ENCODE measurements around the gene H6PD.

The H6PD gene

DNA sequence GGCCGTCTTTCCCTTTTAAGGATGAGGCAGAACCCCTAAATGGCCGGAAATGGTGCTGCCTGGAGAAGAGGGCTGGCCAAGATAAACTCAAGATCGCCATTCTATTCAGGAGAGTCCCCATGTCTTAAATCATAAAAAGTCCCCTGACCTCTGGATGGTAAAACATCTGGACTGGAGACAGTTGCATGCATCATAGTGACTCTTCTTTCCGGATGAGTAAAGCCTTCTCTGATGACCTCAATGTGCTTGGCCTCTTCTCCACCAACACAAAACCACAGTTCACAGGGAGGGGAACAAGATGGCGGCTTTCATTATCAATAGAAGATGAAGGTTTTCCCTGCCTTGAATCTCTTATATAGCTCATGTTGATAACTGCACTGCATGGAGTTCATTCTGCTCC lies 27.5 kb upstream of the H6PD start:
- no peak for DNase-seq (ENCODE audit: low read depth, low spot score)

DNA sequence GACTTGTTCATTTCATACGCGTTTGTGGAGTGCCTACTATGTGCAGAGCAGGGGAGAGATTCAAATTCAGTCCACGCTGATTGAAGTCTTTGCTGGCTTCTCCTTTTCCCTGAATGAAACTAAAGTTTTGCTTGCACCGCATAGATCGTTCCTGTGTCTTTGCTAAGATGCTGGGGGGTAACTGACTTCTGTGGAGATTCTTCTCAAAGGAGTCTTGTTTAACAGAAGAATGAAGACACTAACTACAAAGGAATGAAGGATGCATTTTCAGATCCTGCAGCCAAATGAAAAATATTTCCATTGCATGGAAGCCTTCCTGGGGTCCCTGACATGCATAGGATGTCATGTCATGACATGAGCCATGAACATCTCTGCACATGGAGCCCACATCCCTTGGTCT lies 26.9 kb upstream of the H6PD start:
- no peak for DNase-seq (ENCODE audit: low read depth, low spot score)

DNA sequence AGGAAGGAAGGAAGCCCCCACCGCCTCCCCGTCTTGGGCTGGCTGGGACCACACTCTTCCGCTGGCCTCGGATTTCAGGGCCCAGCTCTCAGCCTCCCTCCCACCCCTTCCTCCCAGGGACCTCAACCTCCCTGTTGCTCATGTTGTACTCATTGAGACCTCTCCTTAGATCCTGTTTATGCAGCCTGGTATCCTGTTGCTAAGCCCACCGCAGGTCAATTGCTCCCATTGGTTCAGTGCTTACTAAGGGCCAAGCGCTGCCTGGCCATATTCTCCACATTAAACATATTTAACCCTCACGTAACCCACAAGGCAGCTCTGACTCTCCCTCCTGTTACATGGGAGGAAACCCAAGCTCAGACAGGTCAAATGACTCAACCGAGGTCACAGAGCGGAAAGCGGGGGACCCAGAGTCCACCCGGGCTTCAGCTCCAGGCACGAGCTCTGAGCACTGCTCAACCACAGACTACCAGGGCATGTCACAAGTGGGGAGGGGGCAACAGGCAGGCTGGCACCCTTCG lies 23.2 kb upstream of the H6PD start:
- no peak for DNase-seq (ENCODE audit: low read depth, low spot score)

DNA sequence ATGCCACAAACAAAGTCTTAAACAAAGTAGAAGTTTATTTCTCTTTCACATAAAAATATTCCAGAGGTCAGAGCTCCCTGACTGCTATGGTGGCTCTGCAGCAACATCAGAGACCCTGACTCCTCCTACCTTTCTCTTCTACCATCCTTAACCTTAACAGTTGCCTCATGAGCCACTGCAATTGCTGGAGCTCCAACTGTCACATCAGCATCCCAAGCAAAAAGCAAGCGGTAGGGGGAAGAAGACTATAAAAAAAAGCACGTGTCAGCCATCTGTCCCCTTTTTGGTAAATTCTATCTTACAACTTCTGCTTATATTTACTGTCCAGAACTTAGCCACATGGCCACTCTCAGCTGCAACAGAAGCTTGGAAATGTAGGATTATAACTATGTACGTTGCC lies 21.8 kb upstream of the H6PD start:
- no peak for DNase-seq (ENCODE audit: low read depth, low spot score)

DNA sequence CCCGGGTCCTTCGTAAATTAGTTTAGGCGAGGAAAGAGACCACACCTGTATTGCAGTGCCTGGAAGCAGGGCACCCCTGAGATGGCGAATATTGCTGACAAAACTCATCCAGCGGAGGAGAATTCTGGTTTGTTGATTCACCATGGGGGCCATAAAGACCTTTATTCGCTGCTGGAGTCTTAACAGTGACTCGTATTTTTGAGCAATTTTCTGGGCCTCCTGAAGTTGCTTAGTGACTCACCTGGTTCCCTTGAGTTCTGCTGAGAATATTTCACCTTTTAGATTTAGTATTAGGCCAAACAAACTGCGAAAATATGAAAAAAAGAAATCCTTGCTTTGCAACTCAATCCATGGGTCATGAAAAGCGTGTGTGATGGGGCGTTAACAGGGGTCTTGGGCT lies 20.6 kb upstream of the H6PD start:
- no peak for DNase-seq (ENCODE audit: low read depth, low spot score)

DNA sequence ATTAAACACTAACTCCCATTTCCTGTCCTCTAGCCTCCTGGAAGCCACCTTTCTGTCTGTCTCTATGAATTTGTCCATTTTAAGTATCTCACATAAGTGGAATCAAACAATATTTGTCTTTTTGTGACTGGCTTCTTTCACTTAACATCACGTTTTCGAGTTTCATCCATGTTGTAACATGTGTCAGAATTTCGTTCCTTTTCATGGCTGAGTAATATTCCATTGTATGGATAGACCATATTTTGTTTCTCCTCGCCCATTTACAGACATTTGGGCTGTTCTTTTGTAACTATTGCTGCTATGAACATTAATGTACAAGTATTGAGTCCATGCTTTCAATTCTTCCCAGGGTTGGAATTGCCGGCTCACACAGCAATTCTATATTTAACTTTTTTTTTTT lies 15.7 kb upstream of the H6PD start:
- DNase-seq (ENCODE audit: low read depth, low spot score), result no peak

DNA sequence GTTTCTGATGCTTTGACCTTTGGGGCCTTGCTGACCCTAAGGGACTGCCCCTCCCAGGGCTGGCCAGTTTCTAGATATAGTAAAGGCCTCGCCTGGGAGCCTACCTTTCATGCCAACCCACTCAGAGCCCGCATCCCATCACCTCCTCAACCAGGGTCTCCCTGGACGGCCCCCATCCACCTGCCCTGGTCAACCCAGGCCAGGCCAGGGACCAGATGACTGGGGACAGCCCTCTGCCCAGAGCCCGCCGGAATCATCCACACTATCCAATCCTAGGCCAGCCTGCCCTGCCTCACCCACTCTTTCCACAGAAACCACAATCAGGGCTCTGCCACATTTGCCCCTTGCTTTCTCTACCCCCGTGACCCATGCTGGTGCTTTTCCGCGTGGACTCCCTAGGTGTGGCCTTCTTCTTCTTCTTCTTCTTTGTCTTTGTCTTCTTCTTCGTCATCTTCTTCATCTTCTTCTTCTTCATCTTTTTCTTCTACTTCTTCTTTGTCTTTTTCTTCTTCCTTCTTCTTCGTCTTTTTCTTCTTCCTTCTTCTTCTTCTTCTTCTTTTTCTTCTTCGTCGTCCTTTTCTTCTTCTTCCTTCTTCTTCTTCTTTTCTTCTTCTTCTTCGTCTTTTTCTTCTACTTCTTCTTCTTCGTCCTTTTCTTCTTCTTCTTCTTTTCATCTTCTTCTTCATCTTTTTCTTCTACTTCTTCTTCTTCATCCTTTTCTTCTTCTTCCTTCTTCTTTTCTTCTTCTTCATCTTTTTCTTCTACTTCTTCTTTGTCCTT lies 11.5 kb upstream of the H6PD start:
- no peak for DNase-seq (ENCODE audit: low read depth, low spot score)

DNA sequence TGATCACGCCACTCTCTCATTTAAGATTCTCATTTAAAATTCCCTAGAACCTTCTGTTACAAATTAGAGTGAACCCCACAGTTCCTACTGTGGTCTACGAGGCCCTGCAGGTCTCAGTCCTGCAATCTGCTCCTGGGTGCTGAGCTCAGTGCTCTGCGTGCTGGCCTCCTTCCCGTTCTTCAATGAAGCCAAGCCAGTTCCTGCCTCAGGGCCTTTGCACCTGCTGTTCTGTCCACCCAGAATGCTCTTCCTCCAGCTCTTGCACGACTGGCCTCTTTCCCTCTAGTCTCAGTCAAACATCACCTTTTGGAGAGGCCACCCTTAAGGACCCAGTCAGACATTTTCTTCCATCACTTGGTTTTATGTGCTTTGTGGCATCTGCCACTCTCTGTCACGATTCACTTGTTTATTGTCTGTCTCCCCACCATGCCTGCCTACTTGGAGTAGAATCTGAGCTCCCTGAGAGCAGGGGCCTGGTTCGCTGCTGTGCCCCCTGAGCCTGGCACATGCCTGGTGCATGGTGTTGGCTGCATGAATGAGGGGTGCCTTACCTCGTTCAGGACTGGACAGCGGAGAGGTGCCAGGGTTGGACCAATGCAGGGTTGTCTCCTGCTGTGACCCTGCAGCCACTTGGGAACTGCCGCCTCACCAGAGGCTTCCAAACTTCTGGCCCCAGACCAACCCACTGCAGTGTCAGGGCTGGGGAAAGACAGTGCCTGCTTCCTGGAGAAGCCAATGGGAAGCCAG lies 9.7 kb upstream of the H6PD start:
- no peak for DNase-seq (ENCODE audit: low read depth, low spot score)

DNA sequence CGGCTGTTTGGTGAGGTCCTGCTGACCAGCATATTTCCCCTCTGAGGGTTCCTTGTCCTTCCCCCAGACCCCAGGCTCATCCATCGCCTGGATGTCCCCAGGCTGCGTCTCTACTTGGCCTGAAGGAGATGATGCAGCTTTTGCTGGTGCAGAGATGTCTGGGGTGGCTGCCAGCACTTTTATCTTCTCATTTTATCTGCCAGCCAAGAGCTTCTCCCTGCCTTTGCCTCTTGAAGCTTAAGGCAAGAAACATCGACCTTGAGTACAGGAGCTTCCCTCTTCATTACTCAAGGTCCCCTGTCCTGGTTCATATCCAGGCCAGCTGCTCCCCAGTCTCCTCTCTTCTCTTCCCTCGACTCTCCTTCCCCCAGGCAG lies 9.2 kb upstream of the H6PD start:
- DNase-seq (ENCODE audit: low read depth, low spot score), result no peak

DNA sequence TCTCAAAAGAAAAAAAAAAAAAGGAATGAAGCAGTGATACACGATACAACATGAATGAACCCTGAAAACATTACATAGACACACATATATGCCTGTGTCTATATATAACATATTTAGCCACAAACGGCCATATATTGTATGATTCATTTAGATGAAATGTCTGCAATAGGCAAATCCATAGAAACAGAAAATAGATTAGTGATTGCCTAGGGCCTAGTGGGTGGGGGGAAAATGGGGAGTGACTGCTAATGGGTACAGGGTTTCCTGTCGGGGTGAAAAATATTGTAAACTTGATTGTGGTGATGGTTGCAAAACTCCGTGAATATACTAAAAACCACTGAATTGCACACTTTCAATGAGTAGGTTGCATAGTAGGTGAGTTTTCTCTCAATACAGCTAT lies 6.0 kb upstream of the H6PD start:
- no peak for DNase-seq (ENCODE audit: low read depth, low spot score)

DNA sequence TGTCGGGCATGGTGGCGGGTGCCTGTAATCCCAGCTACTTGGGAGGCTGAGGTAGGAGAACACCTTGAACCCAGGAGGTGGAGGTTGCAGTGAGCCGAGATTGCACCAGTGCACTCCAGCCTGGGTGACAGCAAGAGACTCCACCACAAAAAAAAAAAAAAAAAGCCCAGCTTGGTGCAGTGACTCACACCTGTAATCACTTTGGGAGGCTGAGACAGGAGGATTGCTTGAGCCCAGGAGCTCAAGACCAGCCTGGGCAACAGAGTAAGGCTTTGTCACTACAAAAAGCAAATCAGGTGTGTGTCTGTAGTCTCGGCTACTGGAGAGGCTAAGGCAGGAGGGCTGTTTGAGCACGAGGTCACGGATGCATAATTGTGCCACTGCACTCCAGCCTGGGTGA lies 5.0 kb upstream of the H6PD start:
- DNase-seq (ENCODE audit: low read depth, low spot score), result no peak

DNA sequence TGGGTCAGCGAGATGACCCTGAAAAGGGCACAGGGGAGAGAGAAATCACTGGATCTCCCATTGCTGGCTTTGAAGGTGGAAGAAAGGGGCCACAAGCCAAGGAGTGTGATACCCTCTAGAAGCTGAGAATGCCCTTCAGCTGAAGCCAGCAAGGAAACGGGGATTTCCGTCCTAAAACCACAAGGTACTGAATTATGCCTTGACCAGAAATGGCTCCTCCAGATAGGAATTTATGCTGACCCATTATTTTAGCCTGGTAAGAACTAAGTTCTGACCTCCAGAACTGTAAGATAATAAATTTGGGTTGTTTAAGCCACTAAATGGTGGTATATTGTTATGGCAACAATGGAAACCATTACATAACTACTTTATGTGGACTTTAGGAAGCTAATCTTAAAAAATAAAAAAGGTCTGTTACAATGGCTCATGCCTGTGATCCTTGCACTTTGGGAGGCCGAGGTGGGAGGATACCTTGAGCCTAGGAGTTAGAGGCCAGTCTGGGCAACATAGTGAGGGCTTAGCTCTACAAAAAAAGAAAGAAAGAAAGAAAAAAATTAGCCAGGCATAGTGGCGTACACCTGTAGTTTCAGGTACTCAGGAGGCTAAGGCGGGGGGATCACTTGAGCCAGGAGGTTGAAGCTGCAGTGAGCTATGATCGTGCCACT lies 3.6 kb upstream of the H6PD start:
- DNase-seq (ENCODE audit: low read depth, low spot score), result no peak

DNA sequence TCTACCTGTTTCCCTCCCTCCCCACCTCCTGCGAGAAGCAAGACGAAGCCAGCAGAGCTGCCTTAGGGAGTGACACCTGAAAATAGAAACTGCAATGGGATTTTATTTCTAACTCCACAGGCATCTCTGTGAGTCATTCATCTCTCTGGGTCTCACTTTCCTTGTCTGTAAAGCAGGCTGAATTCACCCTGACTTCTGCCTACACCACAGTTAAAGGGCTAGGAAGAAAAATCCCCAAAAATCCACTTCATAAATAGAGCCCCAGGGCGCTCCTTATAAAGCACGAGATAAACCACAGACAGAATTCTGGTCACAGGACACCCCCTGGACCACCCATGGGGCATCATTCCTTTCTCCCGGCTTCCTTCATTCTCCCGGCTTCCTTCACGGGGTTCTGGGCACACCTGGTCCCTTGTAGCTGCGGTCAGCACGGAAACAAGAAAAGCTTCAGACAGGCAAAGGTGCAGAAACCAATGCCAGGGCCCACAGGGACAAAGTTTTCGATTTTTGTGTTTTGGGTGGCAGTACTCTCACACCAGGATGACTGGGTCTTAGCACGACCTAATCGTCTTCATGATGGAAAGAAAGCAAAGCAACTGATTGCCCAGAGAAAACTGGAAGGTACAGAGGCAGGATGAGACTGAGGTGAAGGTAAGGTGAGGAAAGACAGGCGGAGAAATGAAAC lies 2.8 kb upstream of the H6PD start:
- DNase-seq (ENCODE audit: low read depth, low spot score), result no peak

DNA sequence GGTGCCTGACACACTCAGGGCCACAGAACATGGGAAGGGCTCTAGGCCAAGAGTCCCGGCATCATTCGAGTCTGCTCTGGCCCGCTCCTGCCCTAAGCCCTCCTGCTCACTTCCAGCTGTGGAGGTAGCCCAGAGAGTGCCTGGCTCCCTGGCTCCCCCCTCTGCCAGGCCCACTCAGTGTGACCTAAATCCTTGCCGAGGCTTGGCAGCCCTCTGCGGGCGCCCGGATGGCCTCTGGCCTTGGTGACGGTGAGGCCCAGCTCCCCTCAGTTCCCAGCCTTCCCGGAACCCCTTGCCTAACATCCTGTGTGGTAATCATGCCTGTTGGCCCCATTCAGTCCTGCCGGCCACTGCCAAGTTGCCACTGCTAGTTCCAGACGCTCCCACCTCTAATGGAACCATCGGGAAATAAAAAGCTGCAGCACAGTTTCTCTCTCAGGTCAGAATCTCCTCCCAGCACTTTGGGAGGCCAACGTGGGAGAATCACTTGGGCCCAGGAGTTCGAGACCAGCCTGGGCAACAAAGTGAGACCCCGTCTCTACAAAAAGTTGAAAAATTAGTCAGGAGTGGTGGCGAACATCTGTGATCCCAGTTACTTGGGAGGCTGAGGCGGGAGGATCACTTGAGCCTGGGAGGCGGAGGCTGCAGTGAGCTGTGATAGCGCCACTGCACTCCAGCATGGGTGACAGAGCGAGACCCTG lies 1.2 kb upstream of the H6PD start:
- no peak for DNase-seq (ENCODE audit: low read depth, low spot score)

DNA sequence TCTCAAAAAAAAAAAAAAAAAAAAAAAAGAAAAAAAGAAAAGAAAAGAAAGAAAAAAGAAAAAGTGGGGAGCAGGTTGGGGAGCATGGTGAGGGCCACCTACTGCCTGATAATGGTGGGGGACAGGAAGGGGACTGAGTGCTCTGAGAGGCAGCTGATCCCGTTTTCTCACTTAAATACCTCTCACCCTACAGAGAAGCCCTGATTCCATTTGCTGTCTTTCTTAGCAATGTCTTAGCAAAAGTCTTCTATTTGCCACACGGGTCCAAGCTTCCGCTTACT lies 692 bp upstream of the H6PD start:
- DNase-seq (ENCODE audit: low read depth, low spot score), result no peak

DNA sequence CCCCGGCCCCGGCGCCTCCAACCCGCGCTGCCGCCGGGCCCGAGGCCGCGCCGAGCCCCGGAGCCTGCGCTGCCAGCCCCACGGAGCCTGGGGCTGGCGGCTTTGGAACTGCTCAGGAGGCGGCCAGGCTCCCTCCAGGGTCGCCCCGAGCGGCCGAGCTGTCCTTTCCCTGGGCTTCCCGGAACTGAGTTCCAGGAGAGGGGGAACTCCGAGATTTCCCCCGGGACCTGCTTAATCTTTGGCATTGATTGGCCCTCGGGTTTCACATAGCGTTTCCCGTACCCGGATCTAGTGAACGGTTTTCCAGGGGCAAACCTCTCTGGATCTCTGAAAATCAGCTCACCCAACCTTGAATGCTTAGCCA lies 504 bp downstream of the H6PD start:
- peak; percentile 45 for DNase-seq (ENCODE audit: low read depth, low spot score)

DNA sequence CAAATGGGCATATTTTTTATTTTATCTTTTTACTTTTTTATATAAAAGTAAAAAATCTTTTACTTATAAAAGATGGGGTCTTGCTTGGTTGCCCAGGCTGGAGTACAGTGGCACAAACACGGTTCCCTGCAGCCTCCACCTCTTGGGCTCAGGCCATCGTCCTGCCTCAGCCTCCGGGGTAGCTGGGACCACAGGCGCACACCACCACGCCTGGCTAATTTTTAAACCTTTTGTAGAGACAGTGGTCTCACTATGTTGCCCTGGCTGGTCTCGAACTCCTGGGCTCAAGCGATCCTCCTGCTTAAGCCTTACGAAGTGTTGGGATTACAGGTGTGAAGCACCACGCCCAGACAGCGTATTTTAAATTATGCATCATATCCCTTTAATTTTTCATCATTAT lies 986 bp downstream of the H6PD start:
- DNase-seq (ENCODE audit: low read depth, low spot score), result no peak

DNA sequence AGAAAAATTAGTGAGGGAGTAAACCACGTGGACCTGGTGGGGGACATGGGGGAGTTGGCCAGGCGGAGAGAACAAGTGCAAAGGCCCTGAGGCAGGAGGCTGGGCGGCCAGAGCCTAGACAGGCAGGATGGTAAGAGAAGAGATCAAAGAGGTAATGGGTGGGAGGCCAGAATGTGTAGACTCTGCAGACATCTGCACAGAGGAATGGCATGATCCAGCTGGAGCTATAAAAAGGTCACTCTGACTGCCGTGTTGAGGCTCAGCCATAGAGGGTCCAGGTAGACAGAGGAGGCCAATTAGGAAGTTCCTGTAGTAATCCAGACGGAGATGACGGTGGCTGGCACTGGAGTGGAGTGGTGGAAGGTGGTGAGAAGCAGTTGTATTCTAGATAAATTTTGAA lies 3.6 kb downstream of the H6PD start:
- no peak for DNase-seq (ENCODE audit: low read depth, low spot score)

DNA sequence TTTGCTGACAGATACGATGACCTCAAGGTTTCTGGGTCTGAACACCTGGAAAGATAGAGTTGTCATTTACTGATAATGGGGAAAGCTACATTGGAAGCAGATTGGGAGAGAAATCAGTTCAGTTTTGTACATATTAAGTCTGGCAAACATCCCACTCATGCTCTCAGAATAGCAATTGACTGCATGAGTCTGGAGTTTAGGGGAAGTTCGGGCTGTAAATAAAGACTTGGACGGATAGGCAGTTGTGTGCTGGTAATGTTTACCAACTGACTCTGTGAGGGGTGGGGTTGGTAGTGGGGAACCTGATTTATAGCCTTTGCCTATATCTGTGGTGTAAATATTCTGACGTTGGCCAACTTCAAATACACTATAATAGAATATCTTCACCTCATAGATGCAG lies 4.0 kb downstream of the H6PD start:
- no peak for DNase-seq (ENCODE audit: low read depth, low spot score)

DNA sequence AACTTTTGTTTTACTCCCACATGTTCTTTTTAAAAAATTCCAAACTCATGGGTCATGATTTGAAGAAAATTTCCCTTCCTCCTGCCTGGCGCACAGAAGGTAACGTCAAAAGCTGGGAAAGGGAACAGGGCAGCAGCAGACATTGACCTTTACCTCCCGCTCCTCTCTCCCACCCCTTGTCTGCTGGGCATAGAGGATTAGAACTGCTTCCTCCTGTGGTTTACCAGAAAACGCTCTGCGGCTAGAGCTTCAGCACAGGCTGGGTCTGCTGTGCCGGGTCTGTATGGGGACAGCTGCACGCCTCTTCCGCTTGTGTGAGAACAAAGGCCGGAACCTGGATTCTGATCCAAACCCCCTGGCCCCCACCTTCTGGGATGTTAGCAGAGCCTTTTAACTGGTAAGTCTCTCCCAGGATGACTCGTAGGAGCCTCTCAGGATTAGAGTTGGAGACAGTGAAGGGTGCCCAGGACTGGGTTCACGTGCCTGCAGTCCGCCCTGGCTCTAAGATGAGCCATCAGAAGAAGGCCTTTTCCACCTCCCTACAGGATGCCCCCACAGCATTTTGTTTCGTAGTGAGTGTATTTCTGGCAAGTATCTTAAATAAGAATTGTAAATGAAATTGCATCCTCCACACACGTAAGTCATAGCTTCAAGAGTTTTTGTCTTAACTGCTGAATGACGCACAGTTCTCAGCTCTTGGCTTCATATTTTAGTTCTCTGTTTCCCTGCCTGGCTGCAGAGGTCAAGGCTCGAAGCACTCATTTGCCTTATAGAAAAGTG lies 5.2 kb downstream of the H6PD start:
- no peak for DNase-seq (ENCODE audit: low read depth, low spot score)

All from ELF-1 (cell line).